ENCODE results near the gene PSPN. TPM values are rescaled to one million over a fixed set of nuclear protein-coding genes. Genes with fewer than 3 reads are reported as not detected.

Gene PSPN
- total RNA-seq, 1 experiment from 2014 or later, result 3.4 TPM

DNA sequence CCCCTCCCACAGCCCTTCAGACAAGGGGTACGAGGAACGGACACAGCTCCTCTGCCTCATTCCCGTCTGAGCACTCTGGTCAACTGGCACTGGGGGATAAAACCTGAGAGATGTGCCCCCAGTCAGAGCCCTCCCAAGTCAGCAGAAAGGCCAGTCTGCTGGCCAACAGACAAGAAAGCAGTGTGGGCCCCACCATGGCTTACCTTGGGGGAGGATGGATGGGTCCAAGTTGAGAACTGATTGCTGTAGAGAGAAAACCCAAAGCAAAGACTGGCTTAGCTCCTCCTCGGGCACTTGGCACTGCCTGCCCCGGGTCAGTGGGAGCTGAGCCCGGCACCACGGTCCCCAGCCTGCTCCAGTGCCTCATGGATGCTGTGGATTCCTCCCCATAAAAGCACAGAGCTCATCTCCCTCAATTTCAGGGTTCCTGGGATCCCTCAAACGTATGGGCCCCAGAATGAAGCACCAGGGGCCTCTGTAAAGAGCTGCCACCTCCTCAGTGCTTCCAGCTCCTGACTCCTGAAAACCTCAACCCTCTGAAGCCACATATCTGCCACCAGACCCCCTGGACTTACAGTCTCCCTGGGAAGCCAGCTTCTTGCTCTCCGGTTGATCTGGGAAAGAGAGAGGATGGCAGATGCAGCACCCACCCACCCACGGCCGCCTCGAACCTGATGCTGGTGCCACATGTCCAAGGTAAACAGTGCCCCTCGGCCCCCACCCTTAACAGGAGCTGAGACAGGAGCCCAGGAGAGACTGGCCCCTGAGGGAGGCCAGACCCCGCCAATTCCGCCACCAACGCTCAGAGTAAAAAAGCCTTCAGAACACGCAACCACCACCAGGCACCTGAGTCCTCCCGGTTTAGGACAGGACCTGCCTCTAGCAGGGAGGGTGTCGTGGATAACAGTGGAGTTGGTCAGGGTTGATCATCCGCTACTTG lies 45.6 kb upstream of the PSPN start:
- no TSS peak for BruUV-seq (replicated peaks)
- ChIA-PET RAD21 (ENCODE audit: low non-redundant PET in 1 of 2, low total read pairs in 2 of 2, uncharacterized antibody in 2 of 2, unreplicated experiment in 2 of 2) (no interaction called here), POLR2A (no interaction called here), CTCF (no interaction called here)
- no peak overlapping the region for H3K4me2 ChIP-seq (ENCODE audit: low read length)
- ATAC-seq (no peak), DNase-seq (ENCODE audit: low read depth, low spot score) (no peak)
- H3K4me3 ChIP-seq (replicated peaks in 1 of 2; ENCODE audit: low read depth in 1 of 2, low read length in 2 of 2), result no peak overlapping the region
- intact Hi-C loops (cut with micrococcal nuclease), result no loop called here
- H3K9ac ChIP-seq (ENCODE audit: low read length), result no peak overlapping the region
- no peak for TF ChIP-seq EZH2 (IDR thresholded peaks at IDR 0.05)
- H3K36me3 ChIP-seq (ENCODE audit: control insufficient read depth in 1 of 2, insufficient read depth in 2 of 2, low read length in 2 of 2), result peaks cover 52 to 58% of the 10 kb centered on the region in 2 experiments
- H4K20me1 ChIP-seq (ENCODE audit: insufficient read depth), result peaks cover 39% of the 10 kb centered on the region; the same call in 1 of the 2 replicates
- H2AFZ ChIP-seq (ENCODE audit: low read depth, low read length, poor library complexity, severe bottlenecking), result no peak overlapping the region
- peaks cover 6 to 21% of the 10 kb centered on the region in 2 experiments; a peak in 3 of 4 replicates for H3K4me1 ChIP-seq (ENCODE audit: control insufficient read depth in 1 of 2, insufficient read depth in 2 of 2, low read length in 2 of 2)
- peaks cover 75% of the 10 kb centered on the region for H3K79me2 ChIP-seq (ENCODE audit: insufficient read depth, low read length)
- H3K27me3 ChIP-seq (ENCODE audit: insufficient read depth, low read length), result no peaks in the 10 kb centered on the region
- no peaks in the 10 kb centered on the region for H3K9me2 ChIP-seq (ENCODE audit: insufficient read depth)
- H3K27ac ChIP-seq (ENCODE audit: low read depth, low read length), result peak overlapping the region; percentile 26; the same call in 1 of the 2 replicates
- no peaks in the 10 kb centered on the region for H3K9me3 ChIP-seq (ENCODE audit: control insufficient read depth in 1 of 2, insufficient read depth in 1 of 2, low read depth in 1 of 2, low read length in 2 of 2)

GRCh38 chr19:6418562-6418932 lies 42.8 kb upstream of the PSPN start:
- no peak overlapping the region for H2AFZ ChIP-seq (ENCODE audit: low read depth, low read length, poor library complexity, severe bottlenecking)
- ATAC-seq, result no peak
- no TSS peak for BruUV-seq (replicated peaks)
- peaks cover 34% of the 10 kb centered on the region; the same call in 1 of the 2 replicates for H4K20me1 ChIP-seq (ENCODE audit: insufficient read depth)
- no peak for DNase-seq (ENCODE audit: low read depth, low spot score)
- H3K9ac ChIP-seq (ENCODE audit: low read length), result no peak overlapping the region
- no peaks in the 10 kb centered on the region for H3K9me3 ChIP-seq (ENCODE audit: control insufficient read depth in 1 of 2, insufficient read depth in 1 of 2, low read depth in 1 of 2, low read length in 2 of 2)
- ChIA-PET RAD21 (ENCODE audit: low non-redundant PET in 1 of 2, low total read pairs in 2 of 2, uncharacterized antibody in 2 of 2, unreplicated experiment in 2 of 2) (no interaction called here), CTCF (no interaction called here), POLR2A (interaction anchor here (0.6 kb wide), 1 partner anchor 120 kb away, joined by 4 read pairs; no protein-coding TSS in a partner anchor)
- peaks cover 71% of the 10 kb centered on the region for H3K79me2 ChIP-seq (ENCODE audit: insufficient read depth, low read length)
- H3K9me2 ChIP-seq (ENCODE audit: insufficient read depth), result no peaks in the 10 kb centered on the region
- H3K27ac ChIP-seq (ENCODE audit: low read depth, low read length), result no peak overlapping the region; the same call in 1 of the 2 replicates
- peaks cover 0 to 9% of the 10 kb centered on the region in 2 experiments; a peak in 3 of 4 replicates for H3K4me1 ChIP-seq (ENCODE audit: control insufficient read depth in 1 of 2, insufficient read depth in 2 of 2, low read length in 2 of 2)
- no peak overlapping the region for H3K4me2 ChIP-seq (ENCODE audit: low read length)
- H3K4me3 ChIP-seq (replicated peaks in 1 of 2; ENCODE audit: low read depth in 1 of 2, low read length in 2 of 2), result no peak overlapping the region
- intact Hi-C loops (cut with micrococcal nuclease), result no loop called here
- H3K36me3 ChIP-seq (ENCODE audit: control insufficient read depth in 1 of 2, insufficient read depth in 2 of 2, low read length in 2 of 2), result peaks cover 69 to 77% of the 10 kb centered on the region in 2 experiments
- no peak for TF ChIP-seq MAX (IDR thresholded peaks at IDR 0.05)
- H3K27me3 ChIP-seq (ENCODE audit: insufficient read depth, low read length), result no peaks in the 10 kb centered on the region
